GM13977 (cell line): ENCODE data around the gene CLCN2.

Experiments used
- DNase-seq: peaks from one replicate; pipeline ENCODE4 v3.0.0; 2012; ENCODE audit warnings: low spot score
- in situ Hi-C: fragments of 300-500 bp; cut with MboI; formaldehyde crosslinking; loops from one replicate; pipeline ENCODE4 v1.12.0; 2022; ENCODE audit warnings: low sequenced_read_pairs, low pct_unique_long_range_greater_than_20kb, mixed read lengths, inconsistent platforms; ENCODE audit not compliant: unreplicated experiment
- TF ChIP-seq, protein P1 (sequence below): IDR thresholded peaks from 2 replicates; pipeline ENCODE4 v1.5.1; 2012; ENCODE audit warnings: mild to moderate bottlenecking, control low read depth; ENCODE audit not compliant: insufficient read depth; ENCODE audit errors: extremely low read depth, missing control alignments

The CLCN2 gene

DNA sequence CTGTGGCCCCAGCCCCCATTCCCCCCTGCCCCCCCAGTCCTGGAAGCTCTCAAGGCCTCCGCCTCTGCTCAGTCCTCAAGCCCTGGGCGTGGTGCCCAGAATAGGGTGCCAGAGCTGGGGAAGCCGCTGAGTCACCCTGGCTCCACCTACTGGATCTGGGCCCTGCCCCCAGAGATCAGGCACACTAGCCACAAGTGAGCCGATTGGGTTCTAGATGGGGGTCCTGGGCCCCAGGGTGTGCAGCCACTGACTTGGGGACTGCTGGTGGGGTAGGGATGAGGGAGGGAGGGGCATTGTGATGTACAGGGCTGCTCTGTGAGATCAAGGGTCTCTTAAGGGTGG lies 41.3 kb downstream of the CLCN2 start:
- peak; percentile 28 for DNase-seq
- in situ Hi-C loops, result no loop called here
- TF ChIP-seq, protein P1, sequence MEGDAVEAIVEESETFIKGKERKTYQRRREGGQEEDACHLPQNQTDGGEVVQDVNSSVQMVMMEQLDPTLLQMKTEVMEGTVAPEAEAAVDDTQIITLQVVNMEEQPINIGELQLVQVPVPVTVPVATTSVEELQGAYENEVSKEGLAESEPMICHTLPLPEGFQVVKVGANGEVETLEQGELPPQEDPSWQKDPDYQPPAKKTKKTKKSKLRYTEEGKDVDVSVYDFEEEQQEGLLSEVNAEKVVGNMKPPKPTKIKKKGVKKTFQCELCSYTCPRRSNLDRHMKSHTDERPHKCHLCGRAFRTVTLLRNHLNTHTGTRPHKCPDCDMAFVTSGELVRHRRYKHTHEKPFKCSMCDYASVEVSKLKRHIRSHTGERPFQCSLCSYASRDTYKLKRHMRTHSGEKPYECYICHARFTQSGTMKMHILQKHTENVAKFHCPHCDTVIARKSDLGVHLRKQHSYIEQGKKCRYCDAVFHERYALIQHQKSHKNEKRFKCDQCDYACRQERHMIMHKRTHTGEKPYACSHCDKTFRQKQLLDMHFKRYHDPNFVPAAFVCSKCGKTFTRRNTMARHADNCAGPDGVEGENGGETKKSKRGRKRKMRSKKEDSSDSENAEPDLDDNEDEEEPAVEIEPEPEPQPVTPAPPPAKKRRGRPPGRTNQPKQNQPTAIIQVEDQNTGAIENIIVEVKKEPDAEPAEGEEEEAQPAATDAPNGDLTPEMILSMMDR, result no peak

DNA sequence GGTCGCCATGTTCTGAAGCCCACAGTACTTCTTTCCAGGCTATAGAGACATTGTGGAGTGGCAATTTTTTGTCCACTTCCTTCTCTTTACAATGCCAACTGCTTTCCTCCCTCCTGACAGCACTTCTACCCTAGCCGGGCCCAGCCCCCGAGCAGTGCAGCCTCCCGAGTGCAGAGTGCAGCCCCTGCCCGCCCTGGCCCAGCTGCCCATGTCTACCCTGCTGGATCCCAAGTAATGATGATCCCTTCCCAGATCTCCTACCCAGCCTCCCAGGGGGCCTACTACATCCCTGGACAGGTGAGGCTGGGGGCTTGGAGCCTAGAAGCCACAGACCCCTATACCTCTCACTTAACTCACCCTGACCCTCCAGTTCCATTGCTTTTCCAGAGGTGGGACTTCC lies 44.2 kb downstream of the CLCN2 start:
- TF ChIP-seq, protein P1, result no peak
- in situ Hi-C loops, result no loop called here
- DNase-seq, result no peak

DNA sequence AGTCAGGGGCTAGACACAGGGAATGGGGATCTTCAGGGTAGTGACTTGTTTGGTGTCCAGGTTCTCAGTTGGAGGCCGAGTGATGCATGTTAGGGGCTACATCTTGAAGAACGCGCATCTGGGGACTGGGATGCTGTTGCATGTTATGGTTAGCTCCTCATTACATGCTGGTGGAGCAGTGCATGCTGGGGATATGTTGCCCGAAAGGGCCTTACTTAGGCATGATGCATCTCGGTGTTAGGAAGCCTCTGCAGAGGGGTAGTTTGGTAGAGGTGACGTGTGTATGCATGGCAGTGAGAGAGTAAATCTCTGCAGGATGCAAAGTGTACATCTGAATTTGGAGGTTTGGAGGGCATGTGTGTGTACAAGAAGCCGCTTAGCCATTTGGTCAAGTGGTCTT lies 44.6 kb downstream of the CLCN2 start:
- TF ChIP-seq, protein P1, result no peak
- in situ Hi-C loops, result no loop called here
- DNase-seq, result no peak

DNA sequence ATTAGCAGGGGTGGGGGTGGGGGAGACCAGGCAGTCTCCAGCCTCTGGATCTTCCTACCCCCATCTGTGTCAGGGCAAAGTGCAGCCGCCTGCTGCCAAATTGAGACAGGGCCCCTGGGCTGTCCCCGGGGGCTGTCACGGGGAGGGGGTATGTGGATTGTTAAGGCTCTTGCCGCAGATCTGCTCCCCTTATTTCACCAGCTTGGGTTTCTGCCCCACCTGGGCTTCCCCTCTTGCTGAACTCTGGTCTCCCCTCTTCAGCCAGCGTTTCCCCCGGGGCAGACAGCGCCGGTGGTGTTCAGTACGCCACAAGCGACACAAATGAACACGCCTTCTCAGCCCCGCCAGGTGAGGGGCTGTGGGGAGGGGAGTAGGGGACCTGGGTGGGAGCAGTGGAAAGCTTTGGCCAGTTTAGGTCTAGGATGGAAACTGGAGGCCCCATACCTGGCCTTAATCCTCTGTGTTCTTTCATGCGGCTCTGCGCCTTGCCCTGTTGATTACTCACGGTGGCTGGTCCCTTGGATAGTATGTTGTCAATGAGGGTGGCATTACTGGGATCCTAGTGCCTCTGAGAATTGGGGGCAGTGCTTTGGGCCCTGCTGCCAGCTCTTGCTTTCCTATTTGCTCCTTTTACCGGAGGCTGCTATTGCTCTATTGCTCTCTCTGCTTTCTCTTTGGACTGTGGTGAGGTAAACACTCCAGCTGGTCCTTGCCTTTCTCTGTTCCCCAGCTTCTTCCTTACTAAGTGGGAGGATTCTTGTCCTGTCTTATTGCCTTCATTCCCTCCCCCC lies 45.3 kb downstream of the CLCN2 start:
- in situ Hi-C loops, result no loop called here
- TF ChIP-seq, protein P1, result no peak
- peak; percentile 33 for DNase-seq

DNA sequence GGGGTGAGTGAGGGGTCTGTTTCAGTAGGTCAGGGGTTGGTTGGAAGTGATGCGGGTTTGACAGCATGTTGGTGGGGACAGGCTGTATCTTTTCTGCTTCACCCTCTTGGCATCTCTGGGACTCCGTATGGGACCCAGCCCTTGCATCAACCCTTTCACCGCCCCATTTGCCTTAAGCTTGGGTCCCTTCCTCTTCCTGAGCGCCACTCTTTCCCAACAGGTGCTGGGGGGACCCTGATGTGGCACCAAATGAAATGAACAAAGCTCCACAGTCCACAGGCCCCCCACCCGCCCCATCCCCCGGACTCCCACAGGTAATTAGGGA lies 45.9 kb downstream of the CLCN2 start:
- in situ Hi-C loops, result no loop called here
- TF ChIP-seq, protein P1, result no peak
- peak; percentile 38 for DNase-seq

DNA sequence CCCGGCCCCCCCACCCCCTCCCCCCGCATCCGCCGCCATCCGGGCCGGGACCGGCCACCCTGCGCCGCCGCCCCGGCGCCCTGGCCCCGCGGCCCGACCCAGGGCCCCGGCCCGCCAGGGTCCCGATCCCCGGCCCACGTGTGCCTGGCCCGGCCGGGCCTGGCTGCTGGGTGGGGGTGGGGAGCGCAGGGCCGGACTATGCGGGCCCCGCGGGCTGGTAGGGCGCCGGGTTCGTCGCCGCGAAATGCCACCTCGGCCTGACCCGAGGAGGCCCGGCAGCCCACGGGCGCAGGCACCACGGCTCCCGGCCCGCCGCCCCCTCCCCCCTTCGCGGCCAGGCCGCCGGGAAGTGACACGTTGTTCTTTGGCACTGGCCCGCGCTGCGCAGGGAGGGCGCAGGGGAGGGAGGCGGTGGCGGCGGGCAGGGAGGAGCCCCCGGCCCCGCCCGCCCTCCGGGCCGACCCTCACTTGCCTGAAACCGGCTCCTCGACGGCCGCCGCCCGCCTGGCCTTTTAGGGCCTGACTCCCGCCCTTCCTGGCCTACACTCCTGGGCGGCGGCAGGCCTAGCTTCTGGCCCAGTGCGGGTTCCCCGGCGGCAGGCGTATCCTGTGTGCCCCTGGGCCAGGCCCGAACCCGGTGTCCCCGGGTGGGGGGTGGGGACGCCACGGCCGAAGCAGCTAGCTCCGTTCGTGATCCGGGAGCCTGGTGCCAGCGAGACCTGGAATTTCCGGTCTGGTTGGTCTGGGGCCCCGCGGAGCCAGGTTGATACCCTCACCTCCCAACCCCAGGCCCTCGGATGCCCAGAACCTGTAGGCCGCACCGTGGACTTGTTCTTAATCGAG lies 46.5 kb downstream of the CLCN2 start:
- DNase-seq, result peak; percentile 75
- TF ChIP-seq, protein P1, result no peak
- in situ Hi-C loops, result no loop called here
